Mucosa of stomach (tissue), 1 donor: ENCODE measurements around the gene HS2ST1.
A peak's percentile ranks its signal among the peaks of the same experiment; 100 is the strongest.

Experiments
- H3K27me3 ChIP-seq: one replicate; pipeline ENCODE4 v1.7.0; 2013; ENCODE audit warnings: mild to moderate bottlenecking, low read length; ENCODE audit not compliant: control insufficient read depth, insufficient read depth
- H3K36me3 ChIP-seq: one replicate; pipeline ENCODE4 v1.7.0; 2013; ENCODE audit warnings: low read length; ENCODE audit not compliant: control insufficient read depth, insufficient read depth
- H3K4me1 ChIP-seq: one replicate; pipeline ENCODE4 v1.7.0; 2013; ENCODE audit warnings: mild to moderate bottlenecking, low read length; ENCODE audit not compliant: control insufficient read depth, insufficient read depth
- H3K4me3 ChIP-seq: one replicate; pipeline ENCODE4 v1.7.0; 2013; ENCODE audit warnings: low read length
- H3K9ac ChIP-seq: one replicate; pipeline ENCODE4 v1.7.0; 2013; ENCODE audit warnings: mild to moderate bottlenecking, low read length, moderate library complexity
- H3K9me3 ChIP-seq: one replicate; pipeline ENCODE4 v1.7.0; 2013; ENCODE audit warnings: mild to moderate bottlenecking, low read length, moderate library complexity; ENCODE audit not compliant: control insufficient read depth
- donor health status: Pancreatic carcinoma.

Gene HS2ST1

GRCh38 chr1:86906419-86906818, 8.0 kb upstream of the HS2ST1 start:
- no peaks in the 10 kb centered on the region for H3K36me3 ChIP-seq
- no peaks in the 10 kb centered on the region for H3K4me1 ChIP-seq
- H3K9ac ChIP-seq = no peak overlapping the region

GRCh38 chr1:86912281-86912900, 2.0 kb upstream of the HS2ST1 start:
- H3K9ac ChIP-seq = peak overlapping the region; percentile 77
- peaks cover 9% of the 10 kb centered on the region for H3K4me1 ChIP-seq

More at GRCh38 chr1:86906419-86906818, 8.0 kb upstream of the HS2ST1 start:
- no peaks in the 10 kb centered on the region for H3K9me3 ChIP-seq
- H3K4me3 ChIP-seq = no peak overlapping the region
- no peaks in the 10 kb centered on the region for H3K27me3 ChIP-seq

GRCh38 chr1:86913399-86913895, 988 bp upstream of the HS2ST1 start:
- no peaks in the 10 kb centered on the region for H3K27me3 ChIP-seq
- H3K9ac ChIP-seq = peak overlapping the region; percentile 77
- H3K36me3 ChIP-seq = no peaks in the 10 kb centered on the region
- peaks cover 9% of the 10 kb centered on the region for H3K4me1 ChIP-seq
- no peaks in the 10 kb centered on the region for H3K9me3 ChIP-seq
- H3K4me3 ChIP-seq = peak overlapping the region; percentile 72

More at GRCh38 chr1:86912281-86912900, 2.0 kb upstream of the HS2ST1 start:
- H3K36me3 ChIP-seq = no peaks in the 10 kb centered on the region
- H3K4me3 ChIP-seq = no peak overlapping the region
- H3K9me3 ChIP-seq = no peaks in the 10 kb centered on the region
- no peaks in the 10 kb centered on the region for H3K27me3 ChIP-seq

GRCh38 chr1:86913896-86914600, 387 bp upstream of the HS2ST1 start, which contains the start of gene SELENOF:
Gene SELENOF, minus strand, starts transcription at chr1:86914126. Its CDS starts 15 bp downstream, at chr1:86914111.
- peaks cover 9% of the 10 kb centered on the region for H3K4me1 ChIP-seq
- no peaks in the 10 kb centered on the region for H3K9me3 ChIP-seq
- no peaks in the 10 kb centered on the region for H3K27me3 ChIP-seq
- H3K4me3 ChIP-seq = peak within 1 kb of the TSS; percentile 81
- peak within 1 kb of the TSS; percentile 83 for H3K9ac ChIP-seq
- H3K36me3 ChIP-seq = no peaks in the 10 kb centered on the region

- Histone ChIP-seq H3K9me3 (no peaks in the 10 kb centered on the region), H3K4me3 (peak overlapping the region; percentile 81), H3K27me3 (no peaks in the 10 kb centered on the region), H3K9ac (peak overlapping the region; percentile 83), H3K4me1 (peaks cover 9% of the 10 kb centered on the region), H3K36me3 (no peaks in the 10 kb centered on the region)
Observed at GRCh38 chr1:86914998-86915736, 732 bp downstream of the HS2ST1 start.

GRCh38 chr1:86915737-86916235, 1.4 kb downstream of the HS2ST1 start:
- no peaks in the 10 kb centered on the region for H3K36me3 ChIP-seq
- peaks cover 9% of the 10 kb centered on the region for H3K4me1 ChIP-seq
- H3K27me3 ChIP-seq = no peaks in the 10 kb centered on the region
- H3K9me3 ChIP-seq = no peaks in the 10 kb centered on the region
- peak overlapping the region; percentile 83 for H3K9ac ChIP-seq
- peak overlapping the region; percentile 81 for H3K4me3 ChIP-seq

- Histone ChIP-seq H3K4me1 (peaks cover 9% of the 10 kb centered on the region), H3K9ac (no peak overlapping the region), H3K4me3 (no peak overlapping the region), H3K9me3 (no peaks in the 10 kb centered on the region), H3K27me3 (no peaks in the 10 kb centered on the region), H3K36me3 (no peaks in the 10 kb centered on the region)
Observed at GRCh38 chr1:86916752-86917151, 2.3 kb downstream of the HS2ST1 start.

- H3K9me3 ChIP-seq = no peaks in the 10 kb centered on the region
- no peak overlapping the region for H3K9ac ChIP-seq
- no peaks in the 10 kb centered on the region for H3K36me3 ChIP-seq
- no peaks in the 10 kb centered on the region for H3K4me1 ChIP-seq
- H3K4me3 ChIP-seq = no peak overlapping the region
- H3K27me3 ChIP-seq = no peaks in the 10 kb centered on the region
Observed at GRCh38 chr1:86922445-86922844, 8.0 kb downstream of the HS2ST1 start.

- Histone ChIP-seq H3K4me1 (no peaks in the 10 kb centered on the region), H3K9ac (no peak overlapping the region)
Observed at GRCh38 chr1:86924324-86924960, 10.0 kb downstream of the HS2ST1 start.

GRCh38 chr1:86925742-86926141, 11.3 kb downstream of the HS2ST1 start:
- Histone ChIP-seq H3K9me3 (no peaks in the 10 kb centered on the region), H3K27me3 (no peaks in the 10 kb centered on the region), H3K36me3 (no peaks in the 10 kb centered on the region), H3K9ac (no peak overlapping the region), H3K4me1 (no peaks in the 10 kb centered on the region), H3K4me3 (no peak overlapping the region)

More at GRCh38 chr1:86924324-86924960, 10.0 kb downstream of the HS2ST1 start:
- Histone ChIP-seq H3K4me3 (no peak overlapping the region), H3K36me3 (no peaks in the 10 kb centered on the region), H3K9me3 (no peaks in the 10 kb centered on the region), H3K27me3 (no peaks in the 10 kb centered on the region)

GRCh38 chr1:86926883-86927282, 12.4 kb downstream of the HS2ST1 start:
- Histone ChIP-seq H3K9ac (no peak overlapping the region), H3K4me3 (no peak overlapping the region), H3K27me3 (no peaks in the 10 kb centered on the region), H3K36me3 (no peaks in the 10 kb centered on the region), H3K4me1 (no peaks in the 10 kb centered on the region), H3K9me3 (no peaks in the 10 kb centered on the region)
